RPMI7951 (cell line): ENCODE results near the gene ZNG1B. TPM values are rescaled to one million over a fixed set of nuclear protein-coding genes. Genes with fewer than 3 reads are reported as not detected.

Experiments used
- total RNA-seq: library from RNA; depleted of rRNA; stranded (reverse); fragments of >200 nt; shearing (Covaris generic); gene quantifications from 2 replicates; pipeline ENCODE4 v1.2.3, GENCODE V29; 2014; rRNA removed

Gene ZNG1B
- total RNA-seq, 1 experiment from 2014 or later: 45.5 TPM

Other genes with a start within 250 kb of the ZNG1B start
- 5.4 and 12.6 TPM in 2 replicates for gene PAX8, start 158.8 kb upstream of the ZNG1B start, total RNA-seq
- gene FOXD4L1, start 61.0 kb downstream of the ZNG1B start, total RNA-seq: 0.10 TPM in 1 of 2 replicates, not detected in the other
- 3.9 and 4.3 TPM in 2 replicates for gene RABL2A, start 189.6 kb downstream of the ZNG1B start, total RNA-seq